ENCODE results near the gene IGF1R. TPM values are rescaled to one million over a fixed set of nuclear protein-coding genes. Genes with fewer than 3 reads are reported as not detected.

Gene IGF1R
- total and polyA plus RNA-seq, 2 donors (not counting 3 experiments of a cell fraction or from before 2014, with no cell fraction given): 16.1 to 59.1 TPM

- Histone ChIP-seq H3K9ac (replicated peaks; ENCODE audit: extremely low read depth, insufficient read depth, low read length) (no peak overlapping the region), H3K9me1 (replicated peaks; ENCODE audit: control insufficient read depth, extremely low read depth, insufficient read depth, low read length) (no peaks in the 10 kb centered on the region), H2AFZ (ENCODE audit: low read depth, low read length) (no peak overlapping the region), H4K20me1 (replicated peaks; ENCODE audit: control insufficient read depth, extremely low read depth, insufficient read depth, low read length) (no peaks in the 10 kb centered on the region), H3K27me3 (ENCODE audit: control insufficient read depth in 2 of 2, insufficient read depth in 2 of 2, low read length in 2 of 2) (no peaks in the 10 kb centered on the region), H3K4me2 (ENCODE audit: insufficient read depth, low read length) (no peak overlapping the region), H3K79me2 (ENCODE audit: control insufficient read depth, insufficient read depth, low read length) (peaks cover 8% of the 10 kb centered on the region), H3K36me3 (ENCODE audit: control insufficient read depth in 2 of 2, extremely low read depth in 1 of 2, insufficient read depth in 2 of 2, low read length in 2 of 2) (no peaks in the 10 kb centered on the region), H3K9me3 (replicated peaks; ENCODE audit: control insufficient read depth, insufficient read depth, low read length) (no peaks in the 10 kb centered on the region), H3K4me3 (replicated peaks in 1 of 3; ENCODE audit: insufficient read depth in 1 of 3, low read depth in 1 of 3, low read length in 3 of 3) (no peak overlapping the region), H3K4me1 (ENCODE audit: control insufficient read depth, extremely low read depth, insufficient read depth, low read length) (peaks cover 29% of the 10 kb centered on the region), H3K27ac (ENCODE audit: insufficient read depth, low read depth, low read length) (no peak overlapping the region)
- TF ChIP-seq CTCF (IDR thresholded peaks at IDR 0.05; ENCODE audit: extremely low read depth in 1 of 2, insufficient read depth in 1 of 2, low read depth in 1 of 2, low read length in 2 of 2): no peak
- no peak for TF ChIP-seq GATA2 (IDR thresholded peaks at IDR 0.05; ENCODE audit: insufficient read depth, insufficient read length, low read depth, low read length)
- no peak for TF ChIP-seq POLR2A (IDR thresholded peaks at IDR 0.05; ENCODE audit: low read depth, low read length)
- TF ChIP-seq EZH2 (IDR thresholded peaks at IDR 0.05; ENCODE audit: borderline replicate concordance, low read depth, low read length, severe bottlenecking): no peak
- no peak for TF ChIP-seq JUN (IDR thresholded peaks at IDR 0.05; ENCODE audit: borderline replicate concordance, insufficient read depth, insufficient read length, low read depth)
- no peak for TF ChIP-seq FOS (IDR thresholded peaks at IDR 0.05; ENCODE audit: borderline replicate concordance, insufficient read depth, low read length)
- no peak for TF ChIP-seq POLR2AphosphoS5 (IDR thresholded peaks at IDR 0.05; ENCODE audit: insufficient read depth, low read depth, low read length)
- TF ChIP-seq MAX (IDR thresholded peaks at IDR 0.05; ENCODE audit: insufficient read depth, insufficient read length): no peak
- no peak for TF ChIP-seq MYC (IDR thresholded peaks at IDR 0.05; ENCODE audit: low read depth, low read length)
- no peak for DNase-seq (ENCODE audit: low read depth, low spot score)
- ChIA-PET POLR2A (no interaction called here), CTCF (interaction anchor here (3.6 kb wide), 1 partner anchor 27 kb away, joined by 16 read pairs; no protein-coding TSS in a partner anchor)
- dilution Hi-C loops (cut with MboI; ENCODE audit: extremely low pct_ligation_motif_present, low sequenced_read_pairs) (no loop called here), intact Hi-C loops (cut with micrococcal nuclease) (no loop called here)
- FAIRE-seq: no peak
- no TSS peak for BruUV-seq (replicated peaks)
These were observed 206.2 kb downstream of the IGF1R start for GRCh38 chr15:98854496-98854895.
